Measurements from ENCODE around the gene RPTOR.

RPTOR gene

GRCh38 chr17:80962356-80963329, 418.0 kb downstream of the RPTOR start:
- DNase-seq (ENCODE audit: low read depth), result no peak

- DNase-seq (ENCODE audit: low read depth), result no peak
Measured at GRCh38 chr17:80963812-80964543, 419.3 kb downstream of the RPTOR start.

- no peak for DNase-seq (ENCODE audit: low read depth)
Measured at GRCh38 chr17:80964544-80964856, 419.9 kb downstream of the RPTOR start.

GRCh38 chr17:80964859-80965580, 420.4 kb downstream of the RPTOR start:
- no peak for DNase-seq (ENCODE audit: low read depth)

- no peak for DNase-seq (ENCODE audit: low read depth)
Measured at GRCh38 chr17:80965606-80966005, 421.0 kb downstream of the RPTOR start.

- DNase-seq (ENCODE audit: low read depth), result no peak
Measured at GRCh38 chr17:80967404-80967872, 422.8 kb downstream of the RPTOR start.

GRCh38 chr17:80968602-80969029, 424.0 kb downstream of the RPTOR start:
- no peak for DNase-seq (ENCODE audit: low read depth)

GRCh38 chr17:80969030-80969673, 424.5 kb downstream of the RPTOR start:
- no peak for DNase-seq (ENCODE audit: low read depth)

- no peak for DNase-seq (ENCODE audit: low read depth)
Measured at GRCh38 chr17:80969674-80970043, 425.0 kb downstream of the RPTOR start.

GRCh38 chr17:80970044-80970761, 425.6 kb downstream of the RPTOR start:
- DNase-seq (ENCODE audit: low read depth), result no peak

- no peak for DNase-seq (ENCODE audit: low read depth)
Measured at GRCh38 chr17:80970762-80971703, 426.4 kb downstream of the RPTOR start.

- no peak for DNase-seq (ENCODE audit: low read depth)
Measured at GRCh38 chr17:80971704-80972304, 427.2 kb downstream of the RPTOR start.

GRCh38 chr17:80976701-80977100, 432.1 kb downstream of the RPTOR start:
- no peak for DNase-seq (ENCODE audit: low read depth)

- no peak for DNase-seq (ENCODE audit: low read depth)
Measured at GRCh38 chr17:80977172-80977571, 432.5 kb downstream of the RPTOR start.

- DNase-seq (ENCODE audit: low read depth), result no peak
Measured at GRCh38 chr17:80978499-80979497, 434.2 kb downstream of the RPTOR start.

GRCh38 chr17:80979547-80980378, 435.1 kb downstream of the RPTOR start:
- no peak for DNase-seq (ENCODE audit: low read depth)

GRCh38 chr17:80980397-80981061, 435.9 kb downstream of the RPTOR start:
- DNase-seq (ENCODE audit: low read depth), result no peak

All from stimulated activated CD8-positive, alpha-beta memory T cell treated with anti-CD3 and anti-CD28 coated beads, Interleukin-12 subunit alpha, Interleukin-12 subunit beta, amount 100 ng/mL, for 1 hour (primary cell).